PC-9 (cell line): ENCODE data around the gene MCMBP. TPM values are rescaled to one million over a fixed set of nuclear protein-coding genes. Genes with fewer than 3 reads are reported as not detected.
"Not testable (repeated sequence)": the region's sequence is repeated elsewhere in the genome, so short reads cannot be mapped to it uniquely, and the experiment has no call there.

Experiments used
- BruUV-seq: library from RNA; stranded (reverse); fragments of 400-500 nt; replicated peaks from 2 replicates; lab custom pipeline; 2021; lab: Mats Ljungman, UMichigan
- CTCF ChIA-PET: fragments of 300-600 bp; sonication (Branson Sonifier 250); formaldehyde crosslinking; loops from one replicate; lab custom pipeline; 2022; ENCODE audit warnings: antibody characterized with exemption; lab: Charles Lee
- POLR2A ChIA-PET: fragments of 300-600 bp; sonication (Branson Sonifier 250); formaldehyde crosslinking; loops from one replicate; lab custom pipeline; 2022; ENCODE audit warnings: antibody characterized with exemption; ENCODE audit not compliant: unreplicated experiment; lab: Charles Lee
- DNase-seq, 2 experiments: peaks; one replicate each; pipeline versions ENCODE4 v3.0.0 to v3.0.0-alpha.2; 2015 to 2022; ENCODE audit warnings: mixed read lengths in 1 of 2
- H2AFZ ChIP-seq: fragments of 200-600 bp; sonication (generic); 2 replicates; pipeline ENCODE4 v1.8.1; 2017; ENCODE audit warnings: antibody characterized with exemption
- H3F3A ChIP-seq: fragments of 200-600 bp; sonication (generic); 2 replicates; pipeline ENCODE4 v1.8.1; 2017; ENCODE audit warnings: antibody characterized with exemption, mild to moderate bottlenecking, low read depth; ENCODE audit not compliant: insufficient read depth
- H3K27ac ChIP-seq: fragments of 200-600 bp; sonication (generic); 2 replicates; pipeline ENCODE4 v1.6.1; 2016; ENCODE audit warnings: mixed run types
- H3K27me3 ChIP-seq: fragments of 200-600 bp; sonication (generic); 2 replicates; pipeline ENCODE4 v1.6.1; 2016; ENCODE audit warnings: low read depth, mixed run types; ENCODE audit not compliant: insufficient read depth
- H3K36me3 ChIP-seq: fragments of 200-600 bp; sonication (generic); 2 replicates; pipeline ENCODE4 v1.6.1; 2016; ENCODE audit warnings: low read depth, mixed run types
- H3K4me1 ChIP-seq: fragments of 200-600 bp; sonication (generic); replicated peaks from 2 replicates; pipeline ENCODE4 v1.6.1; 2016; ENCODE audit warnings: mixed run types; ENCODE audit not compliant: insufficient read depth
- H3K4me2 ChIP-seq: fragments of 200-600 bp; sonication (generic); 2 replicates; pipeline ENCODE4 v1.6.1; 2017; ENCODE audit warnings: mixed run types
- H3K4me3 ChIP-seq: fragments of 200-600 bp; sonication (generic); 2 replicates; pipeline ENCODE4 v1.6.1; 2016; ENCODE audit warnings: mixed run types
- H3K79me2 ChIP-seq: fragments of 200-600 bp; sonication (generic); 2 replicates; pipeline ENCODE4 v1.6.1; 2017; ENCODE audit warnings: low read depth, mixed run types
- H3K9me2 ChIP-seq: fragments of 200-600 bp; sonication (generic); 2 replicates; pipeline ENCODE4 v1.8.1; 2017; ENCODE audit warnings: mild to moderate bottlenecking; ENCODE audit not compliant: insufficient read depth
- H3K9me3 ChIP-seq: fragments of 200-600 bp; sonication (generic); 2 replicates; pipeline ENCODE4 v1.8.1; 2016; ENCODE audit warnings: low read depth; ENCODE audit not compliant: insufficient read depth
- H4K20me1 ChIP-seq: fragments of 200-600 bp; sonication (generic); 2 replicates; pipeline ENCODE4 v1.8.1; 2017; ENCODE audit not compliant: insufficient read depth
- EZH2 ChIP-seq: fragments of 200-600 bp; sonication (generic); IDR thresholded peaks from 2 replicates; pipeline ENCODE4 v1.8.0; 2017; ENCODE audit warnings: antibody characterized with exemption, low read depth
- intact Hi-C: fragments of 100-400 bp; cut with micrococcal nuclease; formaldehyde crosslinking; loops from one replicate; pipeline ENCODE4 v1.10.0; 2022; ENCODE audit not compliant: unreplicated experiment
- total RNA-seq: library from RNA; stranded (reverse); gene quantifications from 2 replicates; pipeline ENCODE4 v1.2.3, GENCODE V29; 2021
- TF ChIP-seq, protein P1 (sequence below): fragments of 200-600 bp; sonication (generic); conservative IDR thresholded peaks from 2 replicates; pipeline ENCODE4 v1.6.1; 2017; ENCODE audit warnings: mixed run types, antibody characterized with exemption, mild to moderate bottlenecking, moderate library complexity

The MCMBP gene
- total RNA-seq, 1 experiment from 2014 or later, result 36.7 TPM

DNA sequence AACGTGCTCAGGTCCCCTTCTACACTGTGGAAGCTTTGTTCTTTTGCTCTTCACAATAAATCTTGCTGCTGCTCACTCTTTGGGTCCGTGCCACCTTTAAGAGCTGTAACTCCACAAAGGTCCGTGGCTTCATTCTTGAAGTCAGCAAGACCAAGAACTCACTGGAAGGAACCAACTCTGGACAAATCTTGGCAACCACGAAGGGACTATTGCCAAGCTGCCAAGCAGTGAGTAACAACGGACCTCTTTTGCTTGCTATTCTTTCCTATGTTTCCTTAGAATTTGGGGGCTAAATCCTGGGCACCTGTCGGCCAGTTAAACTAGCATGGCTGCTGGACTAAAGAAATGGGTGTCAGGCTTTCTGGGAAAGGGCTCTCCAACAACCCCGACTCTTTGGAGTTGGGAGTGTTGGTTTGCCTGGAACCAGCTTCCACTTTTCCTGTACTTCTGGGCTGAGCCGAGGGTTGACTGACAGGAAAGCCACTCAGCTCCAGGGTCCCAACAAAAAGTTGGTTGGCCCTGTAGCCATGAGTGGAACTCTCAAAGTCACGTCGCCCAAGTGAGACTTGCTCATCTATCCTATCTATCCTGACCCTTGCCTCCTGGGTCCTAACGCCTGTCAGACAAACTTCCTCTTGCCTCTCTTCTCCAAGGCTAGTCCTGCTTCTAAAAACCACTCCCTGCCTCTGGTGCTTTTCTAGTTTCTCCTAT, 11.4 kb upstream of the MCMBP start:
- H3F3A ChIP-seq, H3K9me2 ChIP-seq, CTCF ChIA-PET, intact Hi-C loops, H4K20me1 ChIP-seq, H3K4me2 ChIP-seq, POLR2A ChIA-PET, DNase-seq, H3K36me3 ChIP-seq, H2AFZ ChIP-seq, H3K27ac ChIP-seq, BruUV-seq, H3K9me3 ChIP-seq, H3K4me1 ChIP-seq, H3K79me2 ChIP-seq, H3K27me3 ChIP-seq, H3K4me3 ChIP-seq: not testable (repeated sequence)

DNA sequence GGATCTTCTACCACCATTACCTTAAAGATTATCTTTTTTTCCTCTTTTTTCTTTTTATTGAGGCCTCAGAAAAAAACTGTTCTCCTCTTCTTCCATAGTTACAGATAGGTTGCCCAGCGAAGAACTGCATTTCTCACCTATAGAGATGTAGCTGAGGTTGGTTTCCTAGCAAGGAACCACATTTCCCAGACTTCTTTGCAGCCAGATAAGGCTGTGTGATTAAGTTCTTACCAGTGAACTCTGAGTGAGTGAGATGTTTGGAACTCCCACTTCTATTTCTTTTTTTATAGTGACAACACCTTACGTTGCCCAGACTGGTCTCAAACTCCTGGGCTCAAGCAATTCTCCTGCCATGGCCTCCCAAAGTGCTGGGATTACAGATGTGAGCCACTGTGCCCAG, 5.9 kb upstream of the MCMBP start:
- H3K79me2 ChIP-seq, result no peaks in the 10 kb centered on the region
- H3K36me3 ChIP-seq, result no peaks in the 10 kb centered on the region
- BruUV-seq, result no TSS peak
- no peaks in the 10 kb centered on the region for H3K27me3 ChIP-seq
- ChIA-PET POLR2A (no interaction called here), CTCF (no interaction called here)
- no peak overlapping the region for H2AFZ ChIP-seq
- no peak overlapping the region for H3K4me3 ChIP-seq
- no peak for TF ChIP-seq EZH2
- TF ChIP-seq, protein P1, sequence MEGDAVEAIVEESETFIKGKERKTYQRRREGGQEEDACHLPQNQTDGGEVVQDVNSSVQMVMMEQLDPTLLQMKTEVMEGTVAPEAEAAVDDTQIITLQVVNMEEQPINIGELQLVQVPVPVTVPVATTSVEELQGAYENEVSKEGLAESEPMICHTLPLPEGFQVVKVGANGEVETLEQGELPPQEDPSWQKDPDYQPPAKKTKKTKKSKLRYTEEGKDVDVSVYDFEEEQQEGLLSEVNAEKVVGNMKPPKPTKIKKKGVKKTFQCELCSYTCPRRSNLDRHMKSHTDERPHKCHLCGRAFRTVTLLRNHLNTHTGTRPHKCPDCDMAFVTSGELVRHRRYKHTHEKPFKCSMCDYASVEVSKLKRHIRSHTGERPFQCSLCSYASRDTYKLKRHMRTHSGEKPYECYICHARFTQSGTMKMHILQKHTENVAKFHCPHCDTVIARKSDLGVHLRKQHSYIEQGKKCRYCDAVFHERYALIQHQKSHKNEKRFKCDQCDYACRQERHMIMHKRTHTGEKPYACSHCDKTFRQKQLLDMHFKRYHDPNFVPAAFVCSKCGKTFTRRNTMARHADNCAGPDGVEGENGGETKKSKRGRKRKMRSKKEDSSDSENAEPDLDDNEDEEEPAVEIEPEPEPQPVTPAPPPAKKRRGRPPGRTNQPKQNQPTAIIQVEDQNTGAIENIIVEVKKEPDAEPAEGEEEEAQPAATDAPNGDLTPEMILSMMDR, result no peak
- intact Hi-C loops, result no loop called here
- peaks cover 3% of the 10 kb centered on the region; the same call in 1 of the 2 replicates for H3K4me1 ChIP-seq
- H3F3A ChIP-seq, result no peaks in the 10 kb centered on the region
- H3K27ac ChIP-seq, result no peak overlapping the region
- H3K9me3 ChIP-seq, result no peaks in the 10 kb centered on the region
- H3K4me2 ChIP-seq, result no peak overlapping the region
- no peaks in the 10 kb centered on the region for H4K20me1 ChIP-seq
- H3K9me2 ChIP-seq, result no peaks in the 10 kb centered on the region
- DNase-seq, result no peak

DNA sequence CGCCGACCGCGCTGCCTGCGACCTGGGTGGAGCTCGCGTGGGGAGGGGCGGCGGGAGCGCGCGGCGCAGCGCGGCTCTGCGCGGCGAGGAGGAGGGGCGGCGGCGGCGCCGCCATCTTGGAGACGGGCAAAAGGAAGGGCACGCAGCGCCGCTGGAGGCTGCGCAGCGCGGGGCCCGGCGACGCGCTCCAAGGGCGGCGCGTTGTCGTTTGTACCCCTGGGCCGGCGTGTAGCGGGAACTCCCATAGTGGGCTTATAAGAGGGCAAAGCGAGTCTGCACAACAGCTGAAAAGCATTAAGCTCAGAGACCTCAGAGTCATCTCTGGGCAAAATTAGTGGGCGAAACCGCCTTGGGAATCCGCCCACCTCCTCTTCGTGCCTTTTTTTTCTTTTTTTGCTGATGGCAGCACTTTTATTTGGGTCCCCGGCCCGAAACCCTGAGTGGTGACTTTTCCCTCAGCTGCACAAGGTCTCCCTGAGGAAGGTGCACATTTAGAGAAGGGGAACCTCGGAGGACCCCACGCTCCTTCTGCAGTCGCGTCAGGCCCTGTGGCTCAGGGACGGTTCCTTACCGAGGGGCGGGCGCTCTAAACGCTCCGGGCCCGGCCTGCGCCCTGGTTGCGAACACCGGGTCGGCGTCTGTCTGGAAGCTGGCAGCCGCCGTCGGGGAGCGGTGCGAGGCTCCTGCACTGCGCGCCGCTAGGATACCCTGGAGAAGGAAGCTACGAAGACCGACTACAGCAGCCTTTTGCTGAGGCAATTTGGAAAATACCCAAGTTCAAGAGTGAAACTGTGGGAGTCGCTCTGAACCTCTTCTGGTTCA, 428 bp upstream of the MCMBP start:
- Histone ChIP-seq H3K4me2 (peak overlapping the region; percentile 84), H2AFZ (peak overlapping the region; percentile 83), H3K9me2 (no peaks in the 10 kb centered on the region), H3K4me1 (peaks cover 17% of the 10 kb centered on the region), H3K36me3 (no peaks in the 10 kb centered on the region), H4K20me1 (peaks cover 16% of the 10 kb centered on the region; the same call in 1 of the 2 replicates), H3K4me3 (peak overlapping the region; percentile 92), H3K27me3 (no peaks in the 10 kb centered on the region), H3F3A (no peaks in the 10 kb centered on the region), H3K79me2 (peaks cover 41% of the 10 kb centered on the region), H3K27ac (no peak overlapping the region), H3K9me3 (no peaks in the 10 kb centered on the region)
- ChIA-PET POLR2A (interaction anchor here (0.6 to 0.7 kb wide), 3 partner anchors 18 to 423 kb away, joined by 3 to 5 read pairs (median 4); partner anchors contain the start of gene SEC23IP), CTCF (no interaction called here)
- peak; percentile 35 to 73 for DNase-seq
- no peak for TF ChIP-seq EZH2
- TF ChIP-seq, protein P1, result no peak
- intact Hi-C loops, result loop anchor here (1.0 kb wide), 1 partner anchor 19 kb away; the partner anchor contains the start of gene SEC23IP
- TSS peak; percentile 54 for BruUV-seq
